HG03108 (cell line): ENCODE measurements around the gene C19orf73.
"Not testable (repeated sequence)": the region's sequence is repeated elsewhere in the genome, so short reads cannot be mapped to it uniquely, and the experiment has no call there.

Source experiments
- ATAC-seq: cut with Tn5 transposase; IDR thresholded peaks from one replicate; pipeline ENCODE4 v1.9.1; 2021; ENCODE audit warnings: moderate library complexity; ENCODE audit not compliant: unreplicated experiment

The C19orf73 gene

DNA sequence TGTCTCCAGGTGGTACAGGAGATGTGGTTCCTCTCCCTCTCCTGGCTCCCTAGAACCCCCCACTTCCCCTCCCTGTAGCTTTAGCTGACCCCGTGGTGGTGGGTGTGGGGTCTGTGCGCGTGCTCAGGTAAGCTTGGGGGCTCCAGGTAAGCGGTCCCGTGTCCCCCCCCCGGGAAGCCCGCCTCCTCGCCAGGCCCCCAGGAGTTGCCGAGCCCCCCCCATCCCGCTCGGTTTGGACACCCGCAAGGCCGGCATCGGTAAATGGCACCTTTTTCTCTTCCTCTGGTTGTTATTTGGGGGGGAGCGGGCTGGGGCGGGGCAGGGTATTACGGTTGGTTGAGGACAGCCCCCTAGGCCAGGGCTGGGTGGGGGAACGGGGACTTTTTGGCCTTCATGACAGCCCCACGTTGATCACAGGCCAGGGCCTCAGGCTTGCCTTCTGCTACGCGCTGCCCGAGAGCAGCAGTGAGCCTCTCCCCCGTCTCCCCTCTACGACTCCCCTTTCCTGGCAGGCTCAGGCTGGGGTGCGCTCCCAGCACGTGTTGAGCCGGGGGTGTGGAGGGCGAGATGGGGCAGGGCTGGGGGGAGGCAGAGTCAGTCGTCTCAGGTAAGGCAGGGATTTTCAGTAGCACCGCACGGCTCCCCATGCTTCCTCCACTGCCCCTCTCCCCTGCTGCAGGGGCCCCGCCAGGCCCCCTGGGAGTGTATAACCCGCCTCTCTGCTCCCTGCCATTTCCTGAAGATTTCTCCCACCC lies 15.4 kb downstream of the C19orf73 start:
- ATAC-seq = no peak

DNA sequence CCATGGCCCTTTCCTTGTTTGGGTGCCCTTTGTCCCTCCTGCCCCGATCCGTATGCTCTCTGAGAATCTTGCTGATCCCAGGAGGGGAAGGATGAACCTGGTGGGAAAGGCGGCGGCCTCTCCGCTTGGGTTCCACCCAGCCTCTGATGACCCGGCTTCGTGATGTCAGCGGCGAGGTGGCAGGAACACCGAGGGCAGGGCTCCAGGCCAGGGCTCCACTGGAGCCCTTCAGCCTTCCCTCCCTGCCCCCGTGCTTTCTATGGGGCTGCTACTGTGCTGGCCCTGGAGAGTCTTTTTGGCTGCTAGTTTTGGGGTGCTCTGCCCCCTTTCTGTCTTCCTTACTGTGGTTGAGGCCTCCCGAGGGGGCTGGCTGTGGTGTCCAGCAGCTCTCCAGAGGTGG lies 16.6 kb downstream of the C19orf73 start:
- no peak for ATAC-seq

DNA sequence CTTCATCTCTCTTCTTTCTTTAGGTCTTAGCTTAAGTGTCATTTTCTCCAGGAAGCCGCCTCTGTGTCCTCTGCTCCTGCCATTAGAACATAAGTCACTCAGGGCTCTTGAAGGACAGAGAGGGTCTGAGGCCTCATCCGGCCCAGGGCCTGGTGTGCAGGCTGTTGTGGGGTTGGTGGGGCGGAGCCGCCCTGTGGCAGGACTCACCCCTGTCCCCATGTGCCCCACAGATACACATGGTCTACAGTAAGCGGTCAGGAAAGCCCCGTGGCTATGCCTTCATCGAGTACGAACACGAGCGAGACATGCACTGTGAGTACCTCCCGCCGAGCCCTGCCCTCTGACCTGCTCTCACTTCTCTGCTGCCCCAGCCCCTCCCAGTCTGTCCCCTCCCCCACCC lies 17.8 kb downstream of the C19orf73 start:
- ATAC-seq = no peak

DNA sequence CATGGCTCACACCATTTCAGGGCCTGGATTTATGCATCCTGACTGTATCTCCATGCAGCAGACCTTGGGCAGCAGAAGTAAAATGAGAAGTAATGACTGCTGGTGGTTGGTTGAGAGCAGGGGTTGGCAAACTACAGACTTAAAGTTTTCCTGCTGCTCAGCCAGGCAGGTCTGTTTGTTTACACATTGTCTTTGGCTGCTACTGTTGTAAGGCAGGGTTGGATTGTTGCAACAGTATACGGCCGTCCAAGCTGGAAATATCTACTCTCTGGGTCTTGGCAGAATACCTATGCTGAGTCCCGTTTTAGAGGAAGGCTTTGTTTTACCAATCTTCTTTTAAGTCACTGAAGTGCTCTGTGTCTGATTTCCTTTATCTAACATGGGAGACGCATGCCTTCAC lies 20.1 kb downstream of the C19orf73 start:
- ATAC-seq = no peak

DNA sequence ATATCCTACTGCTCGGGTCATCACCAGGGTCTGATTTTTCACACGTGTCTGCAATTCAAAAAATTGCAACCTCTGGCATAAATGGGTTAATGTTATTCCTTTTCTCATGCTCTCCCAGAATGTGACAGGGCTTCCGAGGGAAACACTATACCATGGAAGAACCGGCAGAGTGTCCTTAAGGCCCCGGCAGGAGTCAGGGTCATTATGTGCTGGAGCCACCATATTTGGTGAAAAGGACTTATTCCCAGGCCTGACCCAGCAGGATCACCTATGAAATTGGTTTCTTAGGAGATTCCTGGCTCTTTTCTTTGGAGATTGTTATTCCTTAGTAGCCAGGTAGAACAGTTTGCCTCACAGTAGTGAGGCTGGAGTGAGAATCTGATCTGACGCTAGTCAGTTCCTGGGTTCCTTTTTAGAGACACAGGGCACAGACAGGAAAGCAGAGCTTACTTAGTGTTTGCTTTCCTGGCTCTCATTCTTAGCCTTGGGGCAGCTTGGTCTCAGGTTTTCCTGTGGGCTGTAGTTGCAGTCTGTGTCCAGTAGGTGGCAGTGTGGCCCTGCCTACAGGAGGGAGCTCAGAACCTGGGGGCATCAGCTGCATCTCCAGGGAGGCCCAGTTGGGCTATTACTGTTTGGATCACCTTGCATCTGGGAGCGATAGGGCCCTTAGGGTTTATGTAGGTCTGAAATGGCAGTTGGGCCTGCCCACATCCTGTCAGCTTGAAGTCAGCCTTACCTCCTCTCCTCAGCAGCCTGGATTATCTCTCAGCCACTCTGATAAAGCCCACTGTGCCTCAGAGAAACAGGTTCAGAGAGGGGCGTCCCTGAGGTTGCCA lies 21.3 kb downstream of the C19orf73 start:
- ATAC-seq = no peak

DNA sequence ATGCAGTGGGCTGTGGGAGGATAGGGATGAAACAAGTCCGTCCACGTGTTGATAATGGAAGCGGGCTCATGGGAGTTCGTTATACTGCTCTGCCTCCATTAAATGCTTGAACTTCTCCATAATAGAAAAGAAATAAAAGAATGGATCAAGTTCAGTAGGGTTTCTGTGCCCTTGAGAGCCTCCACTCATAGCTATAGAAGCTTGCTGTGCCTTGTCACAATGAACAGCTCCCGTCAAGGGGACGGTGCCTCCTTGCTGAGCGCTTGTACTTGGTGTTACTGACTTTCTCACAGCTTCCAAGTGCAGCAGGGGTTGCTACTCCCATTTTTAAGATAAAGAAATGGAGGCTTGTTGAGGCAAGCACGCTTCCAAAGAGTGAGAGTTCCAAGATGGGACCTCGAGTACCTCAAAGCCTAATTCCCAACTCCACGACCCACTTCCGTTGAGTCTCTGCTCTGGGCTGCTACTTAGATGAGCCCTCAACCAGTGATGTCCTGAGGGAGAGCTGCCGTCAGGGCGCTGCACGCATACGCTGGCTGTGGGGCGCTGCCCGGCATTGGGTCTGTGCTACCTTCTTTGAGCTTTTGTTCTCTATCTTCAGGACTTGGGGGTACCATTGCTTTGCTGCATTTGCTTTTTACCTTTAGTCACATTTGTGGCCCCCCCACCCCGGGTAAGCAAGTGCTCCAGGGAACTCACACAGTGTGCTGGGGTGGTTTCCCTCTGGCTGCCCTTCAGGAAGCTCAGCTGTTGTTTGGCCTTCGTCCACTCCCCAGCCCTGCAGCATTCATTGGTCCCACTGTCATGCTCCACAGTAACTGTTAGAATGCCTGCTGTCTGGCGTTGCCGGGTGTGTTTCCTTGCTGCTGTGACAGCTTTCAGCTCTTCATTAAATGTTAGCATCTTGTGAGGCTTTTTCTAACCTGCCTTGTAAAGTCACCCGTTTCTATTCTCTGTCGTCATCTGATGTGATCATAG lies 24.1 kb downstream of the C19orf73 start:
- no peak for ATAC-seq

DNA sequence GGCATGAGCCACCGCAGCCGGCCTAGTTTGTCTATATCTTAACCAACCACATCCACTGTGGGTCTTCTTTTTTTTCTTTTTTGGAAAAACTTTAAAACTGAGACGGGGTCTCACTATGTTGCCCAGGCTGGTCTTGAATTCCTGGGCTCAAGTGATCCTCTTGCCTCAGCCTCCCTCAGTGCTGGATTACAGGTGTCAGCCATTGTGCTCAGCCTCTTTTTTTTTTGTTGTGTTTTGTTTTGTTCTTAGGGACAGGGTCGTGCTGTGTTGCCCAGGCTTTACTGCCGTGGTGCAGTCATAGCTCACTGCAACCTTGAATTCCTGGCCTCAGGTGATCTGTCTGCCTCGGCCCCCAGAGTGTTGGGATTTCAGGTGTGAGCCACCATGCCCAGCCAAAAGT lies 26.3 kb downstream of the C19orf73 start:
- no peak for ATAC-seq

DNA sequence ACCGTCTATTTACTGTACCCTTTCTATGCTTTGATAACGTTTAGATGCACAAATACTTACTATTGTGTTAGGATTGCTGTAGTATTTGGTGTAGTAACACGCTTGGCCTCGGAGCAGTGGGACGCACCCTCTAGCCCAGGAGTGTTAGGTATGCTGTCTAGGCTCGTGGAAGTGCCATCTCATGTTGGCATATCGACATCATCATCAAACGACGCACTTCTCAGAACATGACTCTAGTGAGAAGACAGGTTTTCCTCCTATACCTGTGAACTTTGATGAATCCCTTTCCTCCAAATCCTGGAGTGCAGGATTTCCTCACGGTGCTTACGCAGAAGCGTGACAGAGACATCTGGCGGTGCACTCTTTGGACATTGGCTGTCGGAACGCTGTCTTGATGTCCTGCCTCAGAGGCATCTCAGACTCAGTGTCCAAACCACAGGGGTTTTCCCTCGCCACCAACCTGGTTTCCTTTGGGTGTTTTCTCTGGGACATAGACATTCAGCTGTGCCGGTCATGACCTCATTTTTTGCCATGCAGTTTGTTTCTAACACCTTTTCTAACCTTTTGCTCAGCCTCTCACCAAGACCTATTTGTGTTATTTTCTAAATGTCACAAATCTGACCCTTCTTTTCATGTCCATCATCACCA lies 27.4 kb downstream of the C19orf73 start:
- no peak for ATAC-seq

DNA sequence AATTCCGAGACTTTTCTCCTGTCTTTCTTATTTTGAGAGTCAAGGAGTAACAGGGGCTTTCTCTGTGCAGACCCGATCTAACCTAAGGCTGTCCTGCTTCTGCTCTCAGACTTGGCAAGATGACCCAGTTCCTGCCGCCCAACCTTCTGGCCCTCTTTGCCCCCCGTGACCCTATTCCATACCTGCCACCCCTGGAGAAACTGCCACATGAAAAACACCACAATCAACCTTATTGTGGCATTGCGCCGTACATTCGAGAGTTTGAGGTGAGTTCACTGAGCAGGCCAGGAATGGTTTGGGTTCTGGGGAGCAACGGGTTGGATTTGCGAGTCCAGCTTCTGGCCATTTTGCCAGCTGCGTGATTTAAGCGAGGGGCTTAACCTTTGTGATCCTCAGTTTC lies 32.6 kb downstream of the C19orf73 start:
- no peak for ATAC-seq

DNA sequence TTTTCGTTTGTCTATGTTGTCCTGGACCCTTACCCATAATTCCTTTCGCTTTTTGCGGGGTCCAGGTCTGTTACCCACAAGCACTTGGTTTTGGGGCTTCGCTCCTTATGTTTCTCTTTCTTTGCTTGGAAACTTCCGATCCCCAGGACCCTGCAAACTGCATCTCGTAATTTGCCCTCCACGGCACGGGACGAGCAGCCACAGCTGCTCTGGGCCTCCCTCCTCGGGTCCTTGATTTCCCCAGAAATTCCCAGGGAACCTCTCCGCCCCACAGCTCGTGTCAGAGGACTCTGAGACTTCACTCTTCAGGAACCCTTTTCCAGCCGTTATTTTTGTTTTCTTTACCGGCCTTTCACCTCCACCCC lies 33.1 kb downstream of the C19orf73 start:
- ATAC-seq = no peak

DNA sequence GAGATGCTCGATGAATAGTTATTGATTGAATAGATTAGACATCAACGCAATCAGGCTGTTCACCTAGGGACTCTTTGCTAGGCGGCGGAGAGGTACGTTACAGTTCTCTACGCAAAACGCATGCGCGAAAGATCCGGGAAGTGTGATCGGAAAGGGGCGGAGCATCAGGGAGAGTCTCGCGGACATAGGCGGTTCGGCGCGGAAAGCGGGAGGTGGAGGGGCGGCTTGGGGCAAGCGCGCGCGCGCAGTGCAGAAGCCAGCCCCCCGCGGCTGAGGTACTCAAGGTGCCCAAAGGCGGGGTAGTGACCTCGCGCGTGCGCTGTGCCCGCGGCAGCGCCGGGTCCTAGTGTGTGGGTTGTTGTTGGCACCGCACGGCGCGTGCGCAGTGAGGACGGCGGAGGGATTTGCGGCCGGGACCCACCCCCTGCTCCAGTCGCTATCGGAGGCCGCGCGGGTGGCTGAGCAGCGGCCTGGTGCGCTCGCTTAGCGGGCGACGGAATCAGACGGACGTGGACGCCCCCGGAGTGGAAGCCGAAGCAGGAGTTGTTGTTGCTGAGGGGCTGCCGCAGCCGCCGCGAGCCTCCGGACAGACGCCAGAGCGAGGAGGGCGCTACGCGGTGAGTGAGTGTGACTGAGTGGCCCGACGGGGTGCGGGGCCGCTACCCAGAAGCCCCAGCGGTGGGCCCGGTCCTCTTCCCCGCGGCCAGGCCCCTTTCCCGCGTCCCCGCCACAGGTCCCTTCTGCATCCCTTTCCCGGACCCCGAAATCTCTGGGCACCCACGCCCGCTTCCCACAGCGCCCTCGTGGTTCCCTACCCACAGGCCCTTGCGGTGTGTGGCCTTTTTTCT lies 33.7 kb downstream of the C19orf73 start, which contains the start of gene SNRNP70:
TSS of gene SNRNP70 (plus strand) at position 432 of the 848 bp plus-strand sequence. CDS start 964 bp downstream, outside the sequence.
- ATAC-seq = peak; percentile 85

DNA sequence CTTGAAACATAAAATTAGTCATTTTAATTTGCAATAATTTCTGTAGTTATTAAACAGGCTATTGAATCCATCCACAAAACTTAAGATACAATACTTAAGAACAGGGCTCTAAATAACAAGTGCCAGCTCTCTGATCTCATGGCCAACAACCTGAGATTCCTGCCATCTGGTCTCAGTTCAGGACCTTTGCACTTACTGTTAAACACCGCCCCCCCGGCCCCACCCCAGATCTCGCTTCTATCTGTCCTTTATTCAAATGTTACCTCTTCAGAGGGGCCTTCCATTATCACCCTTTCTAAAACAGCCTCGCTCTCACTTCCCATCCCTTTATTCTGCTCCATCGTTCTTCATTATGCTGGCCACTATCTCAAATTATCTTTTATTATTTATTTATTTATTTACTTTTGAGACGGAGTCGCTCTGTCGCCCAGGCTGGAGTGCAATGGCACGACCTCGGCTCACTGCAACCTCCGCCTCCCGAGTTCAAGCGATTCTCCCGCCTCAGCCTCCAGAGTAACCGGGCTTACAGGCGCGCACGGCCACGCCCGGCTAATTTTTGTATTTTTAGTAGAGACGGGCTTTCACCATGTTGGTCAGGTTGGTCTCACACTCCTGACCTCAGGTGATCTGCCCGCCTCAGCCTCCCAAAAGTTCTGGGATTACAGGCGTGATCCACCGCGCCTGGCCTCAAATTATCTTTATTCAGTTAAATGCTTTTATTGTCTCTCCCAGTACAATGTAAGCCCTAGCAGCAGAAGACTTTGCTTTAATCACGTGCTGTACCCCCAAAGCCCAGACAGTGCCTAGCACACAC lies 34.5 kb downstream of the C19orf73 start:
- ATAC-seq = no peak

DNA sequence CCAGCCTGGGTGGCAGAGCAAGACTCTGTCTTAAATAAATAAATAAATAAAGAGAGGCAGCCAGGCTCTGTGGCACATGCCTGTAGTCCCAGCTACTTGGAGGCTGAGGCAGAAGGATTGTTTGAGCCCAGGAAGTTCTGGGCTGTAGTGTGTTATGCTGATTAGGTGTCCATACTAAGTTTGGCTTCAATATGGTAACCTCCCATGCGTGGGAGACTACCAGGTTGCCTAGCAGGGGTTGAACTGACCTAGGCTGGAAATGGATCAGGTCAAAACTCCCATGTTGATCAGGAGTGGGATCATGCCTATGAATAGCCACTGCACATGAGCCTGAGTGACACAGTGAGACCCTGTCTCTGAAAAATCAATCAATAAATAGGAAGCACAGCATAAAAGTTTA lies 37.7 kb downstream of the C19orf73 start:
- no peak for ATAC-seq

DNA sequence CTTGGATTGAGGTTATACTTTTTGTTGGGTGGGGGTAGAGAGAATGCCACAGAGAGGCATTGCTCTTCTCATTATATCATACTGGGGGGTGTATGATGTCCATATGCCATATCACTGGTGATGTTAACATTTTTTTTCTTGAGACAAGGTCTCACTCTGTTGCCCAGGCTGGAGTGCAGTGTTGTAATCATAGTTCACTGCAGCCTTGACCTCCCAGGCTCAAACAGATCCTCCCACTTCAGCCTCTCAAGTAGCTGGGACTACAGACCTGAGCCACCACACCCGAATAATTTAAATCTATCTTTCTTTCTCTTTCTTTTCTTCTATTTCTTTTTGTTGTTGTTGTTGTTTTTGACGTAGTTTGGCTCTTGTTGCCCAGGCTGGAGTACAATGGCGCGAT lies 38.6 kb downstream of the C19orf73 start:
- no peak for ATAC-seq

DNA sequence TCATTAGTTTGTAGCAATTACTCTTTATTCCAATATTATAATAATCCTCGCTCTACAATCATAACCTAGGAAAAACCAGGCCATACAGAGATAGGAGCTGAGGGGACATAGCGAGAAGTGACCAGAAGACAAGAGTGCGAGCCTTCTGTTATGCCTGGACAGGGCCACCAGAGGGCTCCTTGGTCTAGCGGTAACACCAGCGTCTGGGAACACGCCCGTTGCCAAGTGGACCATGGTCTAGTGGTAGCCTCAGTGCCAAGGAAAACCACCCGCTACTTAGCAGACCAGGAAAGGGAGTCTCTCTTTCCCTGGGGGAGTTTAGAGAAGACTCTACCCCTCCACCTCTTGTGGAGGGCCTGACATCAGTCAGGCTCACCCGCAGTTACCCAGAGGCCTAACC lies 44.1 kb downstream of the C19orf73 start:
- ATAC-seq = not testable (repeated sequence)

DNA sequence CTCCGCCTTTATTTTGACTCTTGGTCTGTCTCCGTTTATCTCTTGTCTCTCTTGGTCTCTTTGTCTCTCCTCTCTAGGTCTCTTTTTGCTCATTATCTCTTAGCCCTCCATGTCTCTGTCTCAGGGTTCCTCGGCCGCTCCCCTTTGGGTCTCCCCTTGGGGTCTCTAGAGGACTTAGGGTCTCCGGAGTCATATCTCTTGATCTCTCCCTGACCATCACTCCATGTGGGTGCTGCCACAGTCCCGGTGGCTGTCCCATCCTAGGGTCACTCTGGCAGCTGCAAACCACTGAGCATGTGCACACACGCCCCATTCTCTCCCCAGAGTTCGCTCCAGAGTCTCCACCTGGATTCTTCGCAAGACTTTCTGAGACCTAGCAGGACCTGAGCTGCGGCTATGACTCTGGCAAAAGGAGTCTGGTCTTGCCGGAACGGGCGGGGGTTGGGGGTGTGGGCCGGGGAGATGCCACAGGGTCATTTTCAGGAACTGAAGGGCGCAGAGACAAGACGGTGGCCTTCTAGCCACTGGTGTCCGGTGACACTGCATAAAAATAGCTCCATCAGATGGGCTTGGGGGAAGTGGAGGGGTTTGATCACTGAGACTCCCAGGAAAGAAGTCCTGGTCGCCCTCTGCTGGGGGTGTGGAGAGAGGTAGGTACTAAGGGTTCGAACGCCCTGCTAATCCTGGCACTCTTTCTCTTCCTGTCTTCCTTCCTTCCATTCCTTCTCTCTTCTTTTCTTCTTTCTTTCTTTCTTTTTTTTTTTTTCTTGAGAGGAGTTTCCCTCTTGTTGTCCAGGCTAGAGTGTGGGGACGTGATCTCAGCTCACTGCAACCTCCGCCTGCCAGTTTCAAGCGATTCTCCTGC lies 45.2 kb downstream of the C19orf73 start:
- no peak for ATAC-seq

DNA sequence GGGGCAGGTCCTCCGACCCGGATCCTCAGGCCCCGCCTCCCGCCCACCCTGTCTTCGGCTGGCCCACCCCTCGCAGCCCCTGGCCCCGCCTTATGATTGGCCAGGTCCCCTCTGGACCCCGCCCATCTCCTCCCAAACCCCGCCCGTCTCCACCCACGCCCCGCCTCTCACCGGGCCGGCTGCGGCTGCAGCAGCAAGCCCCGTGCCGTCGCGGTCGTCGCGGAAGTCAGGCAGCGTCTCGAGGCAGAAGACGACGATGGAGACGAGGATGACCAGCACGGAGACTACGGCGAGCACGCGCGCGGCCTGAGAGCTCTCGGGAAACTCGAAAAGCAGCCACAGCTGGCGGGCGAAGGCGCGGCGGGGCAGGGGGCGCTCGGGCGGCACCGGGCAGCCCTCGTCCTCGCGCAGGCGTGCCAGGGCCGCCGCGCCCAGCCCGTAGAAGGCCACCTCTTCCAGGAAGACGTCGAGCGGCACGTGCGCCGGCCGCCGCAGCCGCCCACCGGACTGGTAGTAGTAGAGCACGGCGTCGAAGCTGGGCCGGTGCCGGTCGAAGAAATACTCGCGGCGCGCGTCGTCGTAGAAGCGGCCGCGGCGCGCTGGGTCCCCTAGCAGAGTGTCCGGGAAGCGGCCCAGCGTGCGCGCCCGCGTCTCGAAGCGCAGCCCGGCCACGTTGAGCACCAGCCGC lies 46.9 kb downstream of the C19orf73 start:
- no peak for ATAC-seq
